ENCODE results near the gene HAP1. TPM values are rescaled to one million over a fixed set of nuclear protein-coding genes. Genes with fewer than 3 reads are reported as not detected.
"Not testable (repeated sequence)": the region's sequence is repeated elsewhere in the genome, so short reads cannot be mapped to it uniquely, and the experiment has no call there.

HAP1 gene
- total RNA-seq, 1 donor from 2014 or later: 0.76 TPM

DNA sequence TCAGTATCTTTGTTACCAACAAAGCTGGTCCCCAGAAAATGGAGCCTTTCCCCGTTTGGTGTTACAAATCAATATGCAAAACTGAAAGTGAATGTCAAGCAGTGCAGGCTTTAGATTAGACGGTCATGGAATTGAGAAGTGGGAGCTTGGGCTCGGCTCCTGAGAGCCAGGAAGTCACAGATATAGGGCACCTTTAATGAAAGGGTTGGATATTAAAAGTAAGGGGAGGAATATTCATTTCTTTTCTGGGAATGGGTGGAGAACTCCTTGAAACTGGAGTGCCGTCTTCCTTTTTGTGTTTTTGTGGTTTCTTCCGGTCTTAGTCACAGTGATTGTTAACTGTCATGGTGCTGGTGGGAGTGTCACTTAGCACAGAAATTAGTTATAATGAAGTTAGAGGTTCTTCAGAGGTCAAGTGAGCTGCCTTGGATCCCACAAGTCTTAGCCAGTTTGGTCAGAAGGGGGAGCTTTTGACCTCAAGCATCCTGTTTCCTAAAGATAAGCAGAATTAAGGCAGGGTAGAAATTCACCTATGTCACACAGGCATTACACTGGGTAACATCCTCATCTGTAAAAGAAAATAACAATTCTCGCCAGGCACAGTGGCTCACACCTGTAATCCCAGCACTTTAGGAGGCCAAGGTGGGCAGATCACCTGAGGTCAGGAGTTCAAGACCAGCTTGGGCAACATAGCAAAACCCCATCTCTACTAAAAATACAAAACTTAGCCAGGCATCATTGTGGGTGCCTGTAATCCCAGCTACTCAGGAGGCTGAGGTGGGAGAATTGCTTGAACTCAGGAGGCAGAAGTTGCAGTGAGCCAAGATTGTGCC lies 55.3 kb downstream of the HAP1 start:
- Mint-ChIP-seq H3K27me3 (ENCODE audit: unreplicated experiment) (peaks cover 9% of the 10 kb centered on the region), H3K36me3 (ENCODE audit: unreplicated experiment) (peaks cover 6% of the 10 kb centered on the region), H3K27ac (ENCODE audit: unreplicated experiment) (peak overlapping the region; percentile 85), H3K4me3 (ENCODE audit: unreplicated experiment) (peak overlapping the region; percentile 8), H3K9me3 (ENCODE audit: unreplicated experiment) (peaks cover 9% of the 10 kb centered on the region), H3K4me1 (ENCODE audit: low read depth, unreplicated experiment) (peaks cover 25% of the 10 kb centered on the region)
- no peak for DNase-seq
- TF ChIP-seq, protein P1, sequence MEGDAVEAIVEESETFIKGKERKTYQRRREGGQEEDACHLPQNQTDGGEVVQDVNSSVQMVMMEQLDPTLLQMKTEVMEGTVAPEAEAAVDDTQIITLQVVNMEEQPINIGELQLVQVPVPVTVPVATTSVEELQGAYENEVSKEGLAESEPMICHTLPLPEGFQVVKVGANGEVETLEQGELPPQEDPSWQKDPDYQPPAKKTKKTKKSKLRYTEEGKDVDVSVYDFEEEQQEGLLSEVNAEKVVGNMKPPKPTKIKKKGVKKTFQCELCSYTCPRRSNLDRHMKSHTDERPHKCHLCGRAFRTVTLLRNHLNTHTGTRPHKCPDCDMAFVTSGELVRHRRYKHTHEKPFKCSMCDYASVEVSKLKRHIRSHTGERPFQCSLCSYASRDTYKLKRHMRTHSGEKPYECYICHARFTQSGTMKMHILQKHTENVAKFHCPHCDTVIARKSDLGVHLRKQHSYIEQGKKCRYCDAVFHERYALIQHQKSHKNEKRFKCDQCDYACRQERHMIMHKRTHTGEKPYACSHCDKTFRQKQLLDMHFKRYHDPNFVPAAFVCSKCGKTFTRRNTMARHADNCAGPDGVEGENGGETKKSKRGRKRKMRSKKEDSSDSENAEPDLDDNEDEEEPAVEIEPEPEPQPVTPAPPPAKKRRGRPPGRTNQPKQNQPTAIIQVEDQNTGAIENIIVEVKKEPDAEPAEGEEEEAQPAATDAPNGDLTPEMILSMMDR (IDR thresholded peaks at IDR 0.05; ENCODE audit: partially characterized antibody, unreplicated experiment): no peak

DNA sequence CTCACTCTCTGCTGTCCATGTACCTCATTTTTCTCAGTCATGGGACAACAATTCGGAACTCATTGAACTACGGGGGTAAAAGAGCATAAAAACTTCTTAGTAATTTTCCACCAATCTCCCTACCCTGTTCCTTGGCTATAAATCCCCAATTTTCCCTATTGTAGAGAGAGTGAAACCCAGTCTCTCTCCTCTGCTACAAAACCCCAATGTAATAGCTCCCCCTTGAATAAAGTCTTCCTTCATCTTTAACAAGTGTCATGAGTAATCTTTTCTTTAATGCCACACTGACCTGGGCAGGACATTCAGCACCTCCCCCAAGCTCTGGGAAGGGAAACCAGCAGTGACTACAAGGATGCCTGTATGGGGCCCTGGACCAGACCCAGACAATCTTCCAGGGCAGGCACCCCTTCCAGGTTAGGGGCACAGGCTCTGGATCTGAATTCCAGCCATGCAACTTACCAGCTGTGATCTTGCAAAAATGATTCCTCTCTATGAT lies 56.0 kb downstream of the HAP1 start:
- TF ChIP-seq, protein P1 (IDR thresholded peaks at IDR 0.05; ENCODE audit: partially characterized antibody, unreplicated experiment): no peak
- H3K4me1 Mint-ChIP-seq (ENCODE audit: low read depth, unreplicated experiment): peaks cover 18% of the 10 kb centered on the region
- peak overlapping the region; percentile 85 for H3K27ac Mint-ChIP-seq (ENCODE audit: unreplicated experiment)
- peaks cover 9% of the 10 kb centered on the region for H3K9me3 Mint-ChIP-seq (ENCODE audit: unreplicated experiment)
- peaks cover 9% of the 10 kb centered on the region for H3K27me3 Mint-ChIP-seq (ENCODE audit: unreplicated experiment)
- DNase-seq: no peak
- H3K4me3 Mint-ChIP-seq (ENCODE audit: unreplicated experiment): peak overlapping the region; percentile 32
- peaks cover 6% of the 10 kb centered on the region for H3K36me3 Mint-ChIP-seq (ENCODE audit: unreplicated experiment)

DNA sequence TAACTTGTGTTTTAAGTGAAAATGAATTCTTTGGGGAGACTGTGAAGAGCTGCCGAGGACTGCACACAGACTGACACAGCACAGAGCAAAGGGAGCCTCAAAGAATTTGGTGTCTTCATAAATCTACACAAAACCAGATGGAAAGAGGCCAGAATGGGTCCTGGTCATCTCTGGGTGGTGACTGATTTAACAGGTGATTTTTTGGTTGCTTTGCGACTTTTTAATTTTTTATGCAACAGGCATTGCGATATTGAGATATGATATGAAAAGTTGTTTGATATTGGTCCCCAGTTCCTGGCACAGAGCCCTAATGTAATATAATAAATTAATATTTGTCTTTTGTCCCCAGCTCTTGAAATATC lies 58.4 kb downstream of the HAP1 start:
- peaks cover 9% of the 10 kb centered on the region for H3K27me3 Mint-ChIP-seq (ENCODE audit: unreplicated experiment)
- H3K4me3 Mint-ChIP-seq (ENCODE audit: unreplicated experiment): no peak overlapping the region
- peaks cover 11% of the 10 kb centered on the region for H3K4me1 Mint-ChIP-seq (ENCODE audit: low read depth, unreplicated experiment)
- peaks cover 6% of the 10 kb centered on the region for H3K9me3 Mint-ChIP-seq (ENCODE audit: unreplicated experiment)
- H3K36me3 Mint-ChIP-seq (ENCODE audit: unreplicated experiment): peaks cover 6% of the 10 kb centered on the region
- DNase-seq: no peak
- TF ChIP-seq, protein P1 (IDR thresholded peaks at IDR 0.05; ENCODE audit: partially characterized antibody, unreplicated experiment): no peak
- H3K27ac Mint-ChIP-seq (ENCODE audit: unreplicated experiment): no peak overlapping the region

DNA sequence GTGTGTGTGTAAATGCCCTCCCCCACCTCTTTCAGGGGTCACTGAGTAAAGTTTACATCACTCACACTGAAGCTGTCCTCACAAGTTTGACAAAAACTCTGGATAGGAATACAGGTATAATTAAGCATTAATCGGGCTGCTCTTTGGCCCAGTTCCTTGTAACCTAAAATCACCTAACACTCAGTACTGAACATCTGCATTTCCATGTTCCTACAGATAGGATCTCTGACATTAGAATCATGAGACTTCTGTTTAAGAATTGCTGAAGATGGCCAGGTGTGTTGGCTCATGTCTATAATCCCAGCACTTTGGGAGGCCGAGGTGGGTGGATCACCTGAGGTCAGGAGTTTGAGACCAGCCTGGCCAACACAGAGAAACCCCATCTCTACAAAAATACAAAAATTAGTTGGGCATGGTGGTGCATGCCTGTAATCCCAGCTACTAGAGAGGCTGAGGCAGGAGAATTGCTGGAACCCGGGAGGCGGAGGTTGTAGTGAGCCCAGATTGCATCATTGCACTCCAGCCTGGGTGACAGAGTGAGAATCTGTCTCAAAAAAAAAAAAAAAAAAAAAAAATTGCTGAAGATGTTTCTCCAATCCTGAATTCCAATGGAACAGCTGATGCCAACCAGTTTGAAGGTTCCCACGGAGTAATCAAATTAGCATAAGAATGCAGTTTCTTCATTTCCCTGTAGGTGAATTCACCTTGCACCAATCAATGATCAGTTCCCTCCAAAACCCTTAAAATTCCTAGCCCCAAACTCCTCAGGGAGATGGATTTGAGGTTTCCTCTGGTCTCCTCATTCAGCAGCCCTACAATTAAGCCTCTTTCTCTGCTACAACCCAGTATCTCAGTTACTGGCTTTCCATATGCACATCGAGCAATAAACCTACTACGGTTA lies 59.0 kb downstream of the HAP1 start:
- not testable (repeated sequence) for H3K9me3 Mint-ChIP-seq (ENCODE audit: unreplicated experiment); H3K27ac Mint-ChIP-seq (ENCODE audit: unreplicated experiment); DNase-seq; H3K4me3 Mint-ChIP-seq (ENCODE audit: unreplicated experiment); H3K36me3 Mint-ChIP-seq (ENCODE audit: unreplicated experiment); H3K27me3 Mint-ChIP-seq (ENCODE audit: unreplicated experiment); H3K4me1 Mint-ChIP-seq (ENCODE audit: low read depth, unreplicated experiment)

Other genes starting within 250 kb of the HAP1 start
- not detected for gene KRT36, start 244.7 kb downstream of the HAP1 start, total RNA-seq (ENCODE audit: unreplicated experiment)
- gene KRT13, start 229.0 kb downstream of the HAP1 start, total RNA-seq (ENCODE audit: unreplicated experiment): not detected
- gene KRT15, start 215.8 kb downstream of the HAP1 start, total RNA-seq (ENCODE audit: unreplicated experiment): not detected
- 0.69 TPM for gene KRT19, start 206.3 kb downstream of the HAP1 start, total RNA-seq (ENCODE audit: unreplicated experiment)
- not detected for gene KRT9, start 162.6 kb downstream of the HAP1 start, total RNA-seq (ENCODE audit: unreplicated experiment)
- gene KRT14, start 147.7 kb downstream of the HAP1 start, total RNA-seq (ENCODE audit: unreplicated experiment): not detected
- gene KRT16, start 121.9 kb downstream of the HAP1 start, total RNA-seq (ENCODE audit: unreplicated experiment): not detected
- not detected for gene KRT17, start 110.1 kb downstream of the HAP1 start, total RNA-seq (ENCODE audit: unreplicated experiment)
- gene EIF1, start 45.8 kb downstream of the HAP1 start, total RNA-seq (ENCODE audit: unreplicated experiment): 1,088 TPM
- gene GAST, start 22.3 kb downstream of the HAP1 start, total RNA-seq (ENCODE audit: unreplicated experiment): not detected
- 252 TPM for gene JUP, start 52.1 kb upstream of the HAP1 start, total RNA-seq (ENCODE audit: unreplicated experiment)
- 5.6 TPM for gene P3H4, start 77.3 kb upstream of the HAP1 start, total RNA-seq (ENCODE audit: unreplicated experiment)
- gene FKBP10, start 78.4 kb upstream of the HAP1 start, total RNA-seq (ENCODE audit: unreplicated experiment): 28.5 TPM
- gene NT5C3B, start 101.6 kb upstream of the HAP1 start, total RNA-seq (ENCODE audit: unreplicated experiment): 165 TPM
- not detected for gene KLHL10, start 103.2 kb upstream of the HAP1 start, total RNA-seq (ENCODE audit: unreplicated experiment)
- gene KLHL11, start 130.8 kb upstream of the HAP1 start, total RNA-seq (ENCODE audit: unreplicated experiment): 17.4 TPM
- 625 TPM for gene ACLY, start 184.3 kb upstream of the HAP1 start, total RNA-seq (ENCODE audit: unreplicated experiment)
- 3.4 TPM for gene ODAD4, start 196.0 kb upstream of the HAP1 start, total RNA-seq (ENCODE audit: unreplicated experiment)
- 51.5 TPM for gene CNP, start 232.2 kb upstream of the HAP1 start, total RNA-seq (ENCODE audit: unreplicated experiment)

Measured in glutamatergic neuron (in vitro differentiated cells).